Germinal center (tissue), 1 donor: ENCODE data around the gene NPM3.

Experiments used
- DNase-seq: peaks from one replicate; pipeline ENCODE4 v3.0.0; 2012; ENCODE audit warnings: mixed read lengths, low spot score

The NPM3 gene, protein sequence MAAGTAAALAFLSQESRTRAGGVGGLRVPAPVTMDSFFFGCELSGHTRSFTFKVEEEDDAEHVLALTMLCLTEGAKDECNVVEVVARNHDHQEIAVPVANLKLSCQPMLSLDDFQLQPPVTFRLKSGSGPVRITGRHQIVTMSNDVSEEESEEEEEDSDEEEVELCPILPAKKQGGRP

DNA sequence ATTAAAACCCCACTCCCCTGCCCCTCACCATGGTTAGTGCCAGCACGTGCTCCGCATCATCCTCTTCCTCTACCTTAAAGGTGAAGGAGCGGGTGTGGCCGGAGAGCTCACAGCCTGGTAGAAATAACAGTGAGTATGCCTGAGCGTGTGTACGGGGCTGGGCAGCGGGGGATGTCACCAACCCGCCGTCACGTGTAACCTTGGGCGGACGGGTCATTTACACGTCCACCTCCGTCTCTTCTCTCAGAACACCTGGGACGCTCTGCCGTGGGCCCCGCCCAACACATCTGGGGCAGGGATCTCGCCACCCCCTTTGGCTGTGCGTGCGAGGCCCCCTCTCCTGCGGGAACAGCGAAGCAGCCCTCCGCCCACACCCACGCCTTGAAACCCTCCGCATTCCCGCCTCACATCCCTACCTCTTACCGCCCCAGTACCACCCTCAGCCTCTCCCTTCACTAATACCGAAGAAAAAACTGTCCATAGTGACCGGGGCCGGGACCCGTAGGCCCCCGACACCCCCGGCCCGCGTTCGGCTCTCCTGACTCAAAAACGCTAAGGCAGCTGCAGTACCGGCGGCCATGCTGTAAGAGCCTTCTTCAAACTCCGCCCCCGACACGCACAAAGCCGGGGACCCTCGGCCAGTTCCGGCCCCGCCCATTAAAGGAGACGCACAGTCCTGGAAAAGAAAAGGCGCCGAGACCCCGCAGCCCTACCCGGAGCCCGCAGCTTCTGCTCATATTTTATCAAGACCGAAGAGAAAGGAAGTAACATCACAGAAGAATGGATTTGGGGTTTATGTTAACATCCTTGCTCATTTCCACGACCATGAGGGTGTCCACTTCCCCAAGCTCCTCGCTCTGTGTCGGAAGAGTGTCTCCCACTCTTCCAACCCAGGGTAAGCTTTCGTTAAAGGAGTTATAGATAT is at the start of gene NPM3:
TSS of gene NPM3 (minus strand) at position 636 of the 925 bp plus-strand sequence. CDS start at position 580, 56 bp downstream.
- DNase-seq, result peak; percentile 86

DNA sequence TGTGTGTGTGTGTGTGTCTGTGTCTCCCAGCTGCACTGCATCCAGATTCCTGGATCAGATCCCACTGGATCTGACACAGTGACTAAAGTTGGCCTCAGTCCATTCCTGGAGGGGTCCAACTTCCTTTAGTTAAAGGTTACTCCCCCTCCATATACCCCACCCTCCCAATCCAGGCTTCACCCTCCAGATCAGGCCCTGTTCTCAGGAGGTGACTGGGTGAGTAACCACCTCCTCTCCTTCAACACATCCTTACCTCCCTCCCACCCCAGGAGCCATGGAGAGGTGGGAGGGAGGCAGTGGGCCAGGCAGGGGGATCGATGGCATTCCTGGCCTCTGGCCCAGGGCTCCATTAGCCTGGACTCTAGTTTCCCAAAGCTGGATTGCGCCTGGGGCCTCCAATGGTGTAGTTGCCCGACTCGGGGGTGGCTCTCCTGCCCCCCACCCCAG is 49.1 kb upstream of the NPM3 start:
- no peak for DNase-seq

DNA sequence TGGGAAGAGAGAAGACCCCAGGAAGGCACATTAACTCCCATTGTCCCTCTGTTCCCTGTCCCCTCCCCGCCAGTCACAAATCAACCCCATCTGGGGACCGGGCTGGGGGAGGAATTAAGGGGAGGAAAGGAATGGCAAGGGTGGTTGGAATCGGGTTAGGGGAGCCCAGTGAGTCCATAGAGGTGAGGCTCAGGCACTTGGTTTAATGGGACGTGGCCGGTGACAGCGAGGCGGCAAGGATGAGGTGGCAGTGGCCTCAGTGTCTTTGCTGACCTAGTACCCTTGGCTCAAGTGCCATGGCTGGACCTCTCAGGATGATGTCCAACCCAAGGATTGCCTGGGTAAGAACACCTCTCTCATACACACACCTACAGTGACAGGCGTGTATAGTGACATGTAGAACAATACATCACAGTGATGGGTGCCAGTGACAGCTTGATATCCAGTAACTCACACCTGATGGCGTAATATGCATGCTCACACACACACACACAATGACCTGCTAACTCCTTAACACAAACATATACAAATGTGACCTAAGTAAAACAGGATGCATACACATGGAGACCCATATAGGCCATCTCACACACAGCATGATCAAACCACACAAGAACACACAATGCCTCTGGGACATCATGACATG is 48.0 kb upstream of the NPM3 start:
- no peak for DNase-seq

DNA sequence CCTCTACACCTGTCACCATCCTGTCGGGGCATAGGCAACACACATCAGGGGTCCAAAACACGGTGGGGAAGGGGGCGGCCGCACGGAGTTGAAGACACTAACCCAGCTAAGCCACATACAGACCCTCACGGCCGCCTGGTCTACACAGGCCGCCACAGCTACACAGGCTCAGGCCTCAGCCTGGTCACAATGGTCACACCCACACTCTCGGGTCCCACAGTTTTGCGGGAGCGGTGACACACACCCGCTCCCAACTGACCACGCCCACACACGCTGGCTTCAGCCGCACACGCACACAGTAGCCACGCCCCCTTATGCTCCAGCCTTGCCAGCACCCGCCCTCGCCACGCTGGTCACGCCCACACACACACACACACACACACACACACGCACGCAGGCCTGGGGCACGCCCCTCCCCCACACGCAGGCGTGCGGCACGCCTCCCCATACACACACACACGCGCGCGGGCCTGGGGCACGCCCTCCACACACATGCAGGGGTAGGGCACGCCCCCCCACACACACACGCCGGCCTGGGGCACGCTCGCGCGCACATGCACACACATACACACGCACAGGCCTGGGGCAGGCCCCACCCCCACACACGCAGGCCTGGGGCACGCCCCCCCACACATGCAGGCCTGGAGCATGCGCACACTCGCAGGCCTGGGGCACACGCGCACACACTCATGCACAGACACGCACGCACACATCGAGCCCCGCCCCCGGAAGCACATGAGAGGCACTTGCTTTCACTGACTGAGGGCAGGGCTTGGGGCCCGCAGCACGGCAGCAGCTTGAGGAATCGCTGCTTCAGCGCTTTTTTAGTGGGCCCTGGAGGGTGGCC is 47.3 kb upstream of the NPM3 start:
- DNase-seq, result peak; percentile 92

DNA sequence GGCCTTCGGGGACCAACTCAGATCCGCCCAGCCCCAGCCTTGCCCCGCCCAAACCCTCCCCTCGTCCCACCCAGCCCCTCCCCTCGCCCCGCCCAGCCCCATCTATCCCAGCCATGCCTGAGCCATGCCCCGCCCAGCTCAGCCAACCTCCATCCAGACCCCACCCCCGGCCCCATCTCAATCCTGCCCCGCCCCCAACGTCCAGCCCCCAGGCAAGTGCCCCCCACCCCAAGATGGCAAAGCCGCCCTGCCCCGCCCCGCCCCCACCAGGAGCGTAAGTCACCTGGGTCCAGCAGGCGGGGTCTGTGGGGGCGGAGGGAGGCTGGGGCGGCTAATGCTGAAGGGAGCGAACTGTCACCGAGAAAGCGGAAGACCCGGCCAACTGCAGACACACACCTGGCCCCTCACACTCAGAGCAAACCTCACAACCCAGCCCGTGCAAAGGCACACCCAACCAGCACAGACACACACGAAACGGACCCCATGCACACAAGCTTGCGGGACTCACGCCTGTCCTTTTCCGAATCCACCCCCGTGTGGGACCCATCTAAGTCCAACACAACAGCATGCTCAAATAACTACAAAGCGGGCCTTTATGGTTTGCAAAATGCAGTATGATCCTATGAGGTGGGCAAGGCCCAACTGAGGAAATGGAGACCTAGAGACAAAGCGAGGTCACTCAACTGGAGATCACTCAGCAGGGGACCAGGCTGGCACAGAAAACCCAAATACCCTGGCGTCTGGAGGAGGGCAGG is 46.5 kb upstream of the NPM3 start:
- DNase-seq, result peak; percentile 96

DNA sequence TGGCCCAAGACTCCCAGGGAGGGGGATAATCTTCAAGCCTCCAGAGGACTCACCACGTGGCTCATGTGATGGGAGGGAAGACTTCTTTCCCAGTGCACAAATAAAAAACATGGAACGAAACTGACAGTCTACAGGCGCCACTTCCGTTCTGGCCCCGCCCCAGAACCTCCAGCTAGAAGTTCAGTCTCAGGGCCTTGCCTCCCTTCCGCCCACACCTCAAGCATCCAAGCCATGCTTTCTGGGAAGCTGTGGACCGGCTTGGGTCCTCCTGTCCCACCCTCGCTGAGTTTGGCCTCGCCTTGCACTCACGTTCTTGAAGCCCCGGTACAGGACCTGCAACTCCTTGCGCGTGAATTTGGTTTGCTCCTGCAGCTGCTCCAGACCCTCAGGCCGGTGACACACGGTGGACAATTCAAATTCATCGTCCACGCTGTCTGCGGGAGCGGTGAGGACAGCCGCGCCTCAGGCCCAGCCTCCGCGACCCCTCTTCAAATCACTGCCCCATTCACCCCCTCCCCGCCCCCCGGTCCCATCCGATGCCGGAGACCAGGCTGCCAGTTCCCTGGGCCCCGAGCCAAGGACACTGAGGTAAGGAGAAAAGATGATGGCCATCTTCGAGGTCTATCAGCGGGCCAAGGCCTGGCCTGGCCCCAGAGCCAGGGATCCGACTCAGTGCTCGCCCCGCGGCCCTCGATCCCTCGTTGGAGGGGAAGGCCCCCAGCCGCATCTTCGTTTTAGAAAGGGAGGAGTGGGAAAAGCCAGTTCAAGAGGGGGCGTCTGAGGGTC is 45.7 kb upstream of the NPM3 start:
- no peak for DNase-seq

DNA sequence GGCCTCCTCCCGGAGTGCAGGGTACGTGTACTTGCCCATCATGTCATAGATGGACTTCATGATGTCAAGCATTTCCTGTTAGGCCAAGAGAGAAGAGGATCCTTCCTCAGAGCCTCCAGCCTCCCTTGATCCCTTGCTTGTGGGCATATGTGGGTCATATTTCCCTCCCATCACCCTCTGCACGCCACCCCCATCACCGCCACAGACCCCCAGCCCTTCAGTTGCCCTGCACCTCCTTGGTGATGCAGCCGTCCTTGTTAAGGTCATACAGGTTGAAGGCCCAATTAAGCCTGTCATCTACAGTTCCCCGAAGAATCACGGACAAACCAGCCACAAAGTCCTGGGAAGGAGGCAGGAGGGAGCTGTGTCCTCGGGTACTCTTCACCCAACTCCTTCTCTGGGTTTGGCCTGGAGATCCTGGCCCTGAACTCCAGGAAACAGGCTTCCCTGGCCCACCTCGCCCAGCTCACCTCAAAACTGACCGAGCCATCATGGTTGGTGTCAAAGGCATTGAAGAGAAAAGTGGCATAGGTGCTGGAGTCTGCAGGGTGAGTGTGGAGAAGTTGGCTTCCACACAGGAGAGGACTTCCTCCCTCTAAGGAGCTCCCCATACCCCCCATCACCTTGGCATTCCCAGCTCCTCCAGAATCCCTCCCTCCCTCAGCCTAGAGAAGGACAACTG is 44.8 kb upstream of the NPM3 start:
- no peak for DNase-seq

DNA sequence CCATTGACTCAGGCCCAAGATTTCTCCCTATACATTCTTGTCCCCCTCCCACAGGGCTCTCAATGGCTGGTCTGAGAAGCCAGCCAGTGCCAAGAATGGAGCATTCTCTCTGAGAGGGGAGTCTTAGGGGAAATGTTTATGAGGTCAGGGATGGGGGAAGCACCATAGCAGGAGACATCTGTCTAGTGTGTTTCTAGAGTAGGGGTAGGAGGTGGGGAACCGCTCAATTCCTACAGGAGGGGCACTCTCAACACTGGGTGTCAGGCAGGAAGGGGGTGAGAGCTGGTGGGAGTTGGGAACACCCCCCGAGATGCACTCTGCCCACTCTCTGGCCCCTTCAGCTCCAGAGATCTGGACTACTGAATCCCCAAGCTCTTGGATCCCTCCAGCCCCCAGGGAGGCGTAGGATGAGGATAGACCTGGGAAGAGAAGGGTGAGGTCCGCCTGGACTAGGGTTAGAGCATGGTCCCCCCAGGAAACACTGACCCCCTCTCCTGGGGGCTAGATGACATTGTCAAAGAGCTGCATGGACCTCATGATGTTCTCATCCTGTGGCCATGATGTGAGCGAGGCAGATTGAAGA is 43.7 kb upstream of the NPM3 start:
- no peak for DNase-seq

DNA sequence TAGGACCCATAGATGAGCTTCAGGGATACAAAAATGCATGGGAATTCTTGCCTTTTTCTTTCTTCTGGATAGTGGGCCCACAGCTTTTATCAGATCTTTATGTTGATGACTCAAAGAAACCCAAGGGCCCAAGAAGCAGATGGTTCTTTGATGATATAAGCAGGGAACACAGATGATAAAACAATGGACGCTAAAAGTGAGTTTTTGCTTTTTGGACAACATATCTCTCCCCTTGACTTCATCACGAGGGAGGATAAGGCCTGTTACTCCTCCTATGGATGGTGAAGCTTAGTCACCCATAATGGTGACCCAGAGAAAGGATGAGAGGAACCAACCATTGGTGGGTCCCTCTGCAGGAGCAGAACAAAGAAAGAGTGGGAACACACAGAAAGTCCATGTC is 41.5 kb upstream of the NPM3 start:
- DNase-seq, result no peak

DNA sequence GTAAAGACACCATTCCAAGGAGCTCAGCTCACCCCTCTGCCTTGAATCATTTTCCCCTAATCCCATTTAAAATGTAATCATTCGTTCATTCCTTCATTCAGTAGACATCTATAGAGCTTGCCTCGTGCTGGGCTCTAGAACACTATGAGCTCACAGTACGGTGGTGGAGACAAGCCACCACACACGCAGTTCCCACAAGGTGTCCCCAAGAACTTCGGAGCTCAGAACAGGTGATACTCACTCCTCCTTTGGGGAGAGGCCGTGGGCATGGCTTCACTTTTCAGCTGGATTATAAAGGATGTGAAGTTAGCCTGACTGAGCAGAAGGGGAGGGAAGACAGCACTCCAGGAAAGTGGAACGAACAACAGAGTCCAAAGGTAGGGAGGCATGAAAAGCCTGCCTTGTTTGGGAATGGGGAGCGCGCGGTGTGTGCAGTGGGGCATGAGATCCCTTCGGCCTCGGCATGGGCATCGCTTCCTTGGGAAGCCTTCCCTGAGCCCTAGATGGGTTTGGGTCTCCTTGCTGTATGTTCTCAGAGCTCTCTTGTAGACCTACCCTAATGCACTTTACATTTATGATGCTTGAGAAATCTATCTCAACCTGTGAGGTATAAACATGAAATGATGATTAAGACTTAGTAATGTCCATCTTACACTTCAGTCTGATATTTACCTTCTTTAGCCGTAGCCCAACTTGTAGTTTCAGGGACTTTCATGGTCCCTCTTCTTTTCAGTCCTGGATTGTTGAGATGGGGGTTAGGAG is 35.8 kb upstream of the NPM3 start:
- no peak for DNase-seq

DNA sequence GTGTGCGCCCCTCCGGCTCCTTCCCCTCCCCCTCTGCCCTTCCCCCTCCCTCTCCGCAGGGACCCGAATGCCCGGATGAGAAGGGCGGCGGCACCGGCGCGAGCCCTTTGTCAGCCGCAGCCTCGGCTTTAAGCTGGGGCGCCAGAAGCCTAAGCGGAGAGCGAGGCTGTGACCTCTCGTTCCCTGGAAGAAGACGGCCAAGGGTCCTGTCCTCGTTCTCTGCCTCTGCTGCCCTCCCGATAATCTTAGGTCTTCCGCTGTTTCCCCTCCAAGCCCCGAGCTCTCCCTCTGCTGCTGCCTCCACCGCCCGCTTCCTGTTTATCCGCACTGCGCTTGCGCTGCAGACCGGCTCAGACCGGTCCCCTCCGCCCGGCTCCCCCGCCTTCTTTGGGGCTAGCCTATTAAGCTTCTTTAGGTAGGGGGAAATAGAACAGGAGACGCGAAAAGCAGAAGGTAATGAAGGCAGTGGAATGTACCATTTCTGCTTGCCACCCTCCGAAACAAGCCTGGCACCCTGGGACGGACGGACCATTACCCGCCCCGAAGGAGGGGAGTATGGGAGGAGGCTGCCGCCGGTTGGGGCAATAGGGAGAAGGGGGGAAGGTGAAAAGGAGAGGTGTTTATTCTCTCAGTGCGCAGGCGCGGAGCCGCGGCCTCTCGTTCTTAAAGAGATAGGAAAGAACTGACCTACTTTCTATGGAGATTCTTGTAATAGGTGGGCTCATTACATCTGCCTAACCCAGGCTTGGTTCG is 35.0 kb upstream of the NPM3 start, which contains the start of gene OGA:
TSS of gene OGA (minus strand) at position 326 of the 753 bp plus-strand sequence. CDS start 422 bp downstream, outside the sequence.
- peak; percentile 96 for DNase-seq

DNA sequence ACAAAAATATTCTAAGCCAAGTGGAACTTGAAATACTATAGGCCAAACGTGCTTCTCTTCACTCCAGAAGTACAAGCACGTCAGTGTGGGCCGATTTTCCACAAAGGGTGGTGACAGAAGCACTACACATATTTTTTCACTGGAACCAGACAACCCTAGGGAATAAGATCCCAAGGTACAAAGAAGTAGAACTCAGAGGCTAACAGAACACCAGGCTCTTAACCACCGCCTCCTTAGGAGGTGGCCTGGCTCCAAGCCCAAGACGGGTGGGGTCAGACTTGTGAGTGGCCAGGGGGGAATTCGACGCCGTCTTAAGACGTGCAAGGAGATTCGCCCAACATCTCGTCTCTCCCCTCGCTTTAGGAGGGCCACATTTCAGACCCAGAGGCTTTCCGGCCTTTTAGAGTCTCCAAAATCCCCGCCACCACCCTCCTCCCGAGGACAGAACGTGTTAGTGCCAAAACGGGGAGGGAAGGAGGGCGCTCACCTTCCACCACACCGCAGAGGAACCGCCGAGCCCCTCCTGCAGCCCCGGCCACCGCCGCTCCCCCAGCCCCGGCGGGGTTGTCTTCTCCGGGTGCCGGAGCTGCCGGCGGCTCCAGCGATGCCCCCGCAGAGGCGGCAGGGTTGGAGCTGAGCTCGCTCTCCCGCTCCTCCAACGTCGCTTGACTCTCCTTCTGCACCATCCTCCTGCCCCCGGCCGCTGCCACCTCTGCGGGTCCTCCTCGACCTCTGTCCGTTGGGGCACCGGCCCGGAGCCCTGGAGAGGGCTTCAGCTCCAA is 34.3 kb upstream of the NPM3 start:
- DNase-seq, result no peak

DNA sequence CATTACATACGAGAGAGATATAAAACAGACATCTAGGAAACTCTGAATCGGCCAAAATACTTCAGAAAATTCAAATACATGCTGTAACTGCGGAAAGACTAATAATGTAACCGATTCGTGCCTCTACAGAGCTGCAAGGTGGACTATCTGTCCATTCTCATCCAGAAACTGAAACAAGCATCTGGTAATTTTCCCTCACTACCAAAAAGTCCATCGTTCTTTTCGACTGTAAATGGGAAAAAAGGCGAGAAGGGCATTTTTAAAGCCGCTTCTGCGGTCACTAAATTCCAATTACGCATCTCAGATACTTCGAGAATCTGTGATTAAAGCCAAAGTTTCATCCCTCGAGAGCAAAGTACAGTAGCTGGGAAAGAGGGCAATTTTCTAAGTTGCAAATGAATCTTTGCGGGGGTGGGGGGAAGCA is 33.7 kb upstream of the NPM3 start:
- no peak for DNase-seq

DNA sequence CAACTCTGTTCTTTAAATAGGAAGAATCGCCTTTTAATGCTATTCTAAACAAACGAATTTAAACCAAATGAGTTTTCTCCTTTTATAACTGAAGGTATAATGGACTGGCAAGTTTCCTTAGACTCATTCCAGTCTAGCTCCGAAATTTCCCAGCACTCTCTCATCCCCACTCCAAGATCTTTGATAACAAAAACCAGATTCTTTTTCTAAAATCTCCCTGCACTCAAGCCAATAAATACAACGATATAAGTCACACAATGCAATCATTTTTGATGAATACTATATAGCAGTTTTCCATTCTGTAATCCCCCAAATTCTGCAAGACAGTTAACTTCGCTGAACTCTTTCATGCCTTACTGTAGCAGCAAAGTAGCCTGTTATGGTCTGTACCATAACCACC is 33.1 kb upstream of the NPM3 start:
- no peak for DNase-seq

DNA sequence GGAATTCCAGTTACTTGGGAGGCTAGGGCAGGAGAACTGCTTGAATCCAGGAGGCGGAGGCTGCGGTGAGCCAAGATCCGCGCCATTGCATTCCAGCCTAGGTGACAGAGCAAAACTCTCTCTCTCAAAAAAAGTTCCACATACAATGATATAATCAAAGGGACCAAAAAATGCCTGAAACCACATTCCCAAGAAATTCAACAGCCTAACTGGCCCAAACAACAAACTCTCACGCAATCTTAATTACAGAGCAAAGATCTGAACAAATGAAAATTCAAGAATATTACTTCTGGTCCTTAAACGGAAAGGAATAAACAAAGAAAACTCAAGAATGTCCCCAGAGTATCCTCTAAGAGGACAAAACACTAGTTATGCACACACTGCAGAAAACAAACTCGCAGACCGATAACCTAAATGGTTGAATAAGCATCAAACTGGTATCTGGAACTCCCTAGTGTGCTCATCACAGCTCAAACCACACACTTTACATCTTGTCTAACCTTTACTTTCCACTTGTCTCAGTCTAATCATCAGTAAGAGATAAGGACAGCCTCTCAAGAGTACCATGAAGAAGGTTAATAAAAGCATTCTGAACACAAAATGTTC is 31.3 kb upstream of the NPM3 start:
- DNase-seq, result peak; percentile 64

DNA sequence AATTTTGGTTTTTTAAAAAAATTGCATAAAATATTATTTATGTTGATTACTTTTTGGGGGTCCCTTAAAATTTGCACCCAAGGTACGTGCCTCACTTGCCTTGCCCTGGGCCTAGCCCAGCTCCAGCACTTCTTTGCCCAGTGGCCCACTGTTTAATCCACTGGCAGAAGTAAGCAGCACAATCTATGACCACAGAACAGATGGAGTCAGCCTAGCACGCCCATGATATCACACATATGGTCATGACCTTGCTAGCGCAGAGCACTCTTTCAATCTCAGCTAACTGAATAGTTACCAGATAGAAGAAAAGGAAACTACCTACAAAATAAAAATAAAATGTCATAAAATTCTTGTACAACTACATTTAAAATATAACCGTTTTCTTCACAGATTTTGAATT is 29.4 kb upstream of the NPM3 start:
- DNase-seq, result no peak

DNA sequence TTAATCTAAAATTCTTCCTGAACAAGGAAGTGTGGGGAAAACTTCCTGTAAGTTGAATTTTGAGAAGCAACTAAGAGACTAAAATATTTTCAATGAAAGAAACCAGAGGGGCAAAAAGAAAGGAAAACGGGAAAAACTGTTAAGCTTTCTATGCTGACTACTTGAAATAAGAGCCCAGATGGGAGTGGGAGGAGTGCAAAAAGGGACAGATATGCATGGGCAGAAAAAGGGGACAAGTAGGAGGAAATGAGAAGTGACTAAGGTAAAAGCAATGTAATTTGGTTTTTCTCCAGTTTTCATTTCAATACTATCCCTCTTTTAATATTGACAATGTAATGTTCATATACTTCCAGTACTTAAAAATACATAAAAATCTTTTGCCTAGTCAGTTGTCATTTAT is 23.9 kb upstream of the NPM3 start:
- DNase-seq, result no peak
